Stomach smooth muscle (tissue), 2 donors: ENCODE data around the gene GRID1.

ENCODE experiments used
- H3K27ac ChIP-seq: one replicate; pipeline ENCODE4 v1.7.0; 2013; ENCODE audit warnings: mild to moderate bottlenecking, low read length, inconsistent platforms
- H3K27me3 ChIP-seq, 2 donors: one replicate each; pipeline ENCODE4 v1.7.0; 2013; ENCODE audit warnings: low read length in 2 of 2; ENCODE audit not compliant: insufficient read depth in 2 of 2, control insufficient read depth in 1 of 2
- H3K36me3 ChIP-seq, 2 donors: one replicate each; pipeline ENCODE4 v1.7.0; 2013; ENCODE audit warnings: low read length in 2 of 2; ENCODE audit not compliant: control insufficient read depth in 2 of 2, insufficient read depth in 2 of 2
- H3K4me1 ChIP-seq: one replicate; pipeline ENCODE4 v1.7.0; 2013; ENCODE audit warnings: low read length; ENCODE audit not compliant: control insufficient read depth, insufficient read depth
- H3K4me3 ChIP-seq, 2 donors: one replicate each; pipeline ENCODE4 v1.7.0; 2013; ENCODE audit warnings: low read length in 2 of 2
- H3K9ac ChIP-seq, 2 donors: one replicate each; pipeline ENCODE4 v1.7.0; 2013; ENCODE audit warnings: low read length in 2 of 2, mild to moderate bottlenecking in 1 of 2
- H3K9me3 ChIP-seq, 2 donors: one replicate each; pipeline ENCODE4 v1.7.0; 2013; ENCODE audit warnings: low read length in 2 of 2; ENCODE audit not compliant: control insufficient read depth in 2 of 2
- donor health status: healthy.
- donor health status: Pancreatic carcinoma.

GRID1 gene

GRCh38 chr10:85641479-85642009, 725.1 kb downstream of the GRID1 start:
- Histone ChIP-seq H3K27ac (no peak overlapping the region), H3K9me3 (peaks cover 0 to 2% of the 10 kb centered on the region in 2 donors)

GRCh38 chr10:85638797-85639196, 727.8 kb downstream of the GRID1 start:
- H3K4me3 ChIP-seq = no peak overlapping the region
- no peak overlapping the region for H3K9ac ChIP-seq
- no peaks in the 10 kb centered on the region for H3K27me3 ChIP-seq
- H3K9me3 ChIP-seq = peaks cover 0 to 2% of the 10 kb centered on the region in 2 donors
- H3K27ac ChIP-seq = no peak overlapping the region
- no peaks in the 10 kb centered on the region for H3K36me3 ChIP-seq
- no peaks in the 10 kb centered on the region for H3K4me1 ChIP-seq

More at GRCh38 chr10:85641479-85642009, 725.1 kb downstream of the GRID1 start:
- no peak overlapping the region for H3K4me3 ChIP-seq
- peaks cover 2% of the 10 kb centered on the region for H3K4me1 ChIP-seq
- no peak overlapping the region for H3K9ac ChIP-seq
- no peaks in the 10 kb centered on the region for H3K27me3 ChIP-seq
- no peaks in the 10 kb centered on the region for H3K36me3 ChIP-seq

GRCh38 chr10:85635650-85636049, 730.9 kb downstream of the GRID1 start:
- H3K36me3 ChIP-seq = no peaks in the 10 kb centered on the region
- H3K9me3 ChIP-seq = no peaks in the 10 kb centered on the region
- H3K27ac ChIP-seq = no peak overlapping the region
- no peak overlapping the region for H3K4me3 ChIP-seq
- H3K4me1 ChIP-seq = no peaks in the 10 kb centered on the region
- H3K9ac ChIP-seq = no peak overlapping the region
- no peaks in the 10 kb centered on the region for H3K27me3 ChIP-seq

DNA sequence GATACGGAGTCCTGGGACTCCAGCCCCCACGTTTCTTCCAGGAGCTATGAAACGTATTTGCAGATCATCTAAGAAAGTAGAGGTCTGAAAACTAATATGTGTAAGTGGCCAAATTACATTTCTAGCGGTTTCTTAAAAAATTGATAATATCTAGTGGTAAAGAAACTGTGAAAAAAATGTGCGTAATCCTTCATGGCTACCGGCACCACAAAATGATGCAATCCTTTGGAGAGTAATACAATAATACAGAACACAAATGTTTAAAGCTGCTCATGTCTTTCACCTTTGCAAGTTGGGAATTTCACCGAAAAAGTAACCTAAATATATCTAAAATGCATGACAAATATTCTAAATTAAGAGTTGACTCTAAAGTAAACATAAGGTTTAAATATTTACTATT, 742.1 kb downstream of the GRID1 start:
- Histone ChIP-seq H3K4me3 (no peak overlapping the region), H3K9ac (no peak overlapping the region), H3K9me3 (no peaks in the 10 kb centered on the region), H3K27me3 (no peaks in the 10 kb centered on the region), H3K36me3 (no peaks in the 10 kb centered on the region), H3K27ac (no peak overlapping the region), H3K4me1 (no peaks in the 10 kb centered on the region)

DNA sequence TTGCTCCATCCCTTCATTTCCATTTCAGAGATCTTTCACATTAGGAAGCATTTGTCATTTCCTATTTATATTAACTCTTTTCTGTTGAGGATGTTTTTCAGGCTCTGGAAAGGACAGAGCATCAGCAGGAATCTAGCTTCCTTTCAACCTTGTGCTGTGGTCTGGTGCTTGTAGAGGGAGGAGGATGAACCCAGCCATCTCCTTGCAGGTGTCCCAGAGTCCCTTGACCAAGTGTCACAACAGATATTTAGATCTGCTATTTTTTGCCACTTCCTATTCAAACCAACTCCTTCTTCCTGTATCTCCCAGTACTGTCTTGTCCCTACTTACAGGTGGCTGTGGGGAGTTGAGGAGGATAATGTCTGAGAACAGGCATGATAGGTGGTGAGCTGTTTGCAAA, 742.8 kb downstream of the GRID1 start:
- H3K36me3 ChIP-seq = no peaks in the 10 kb centered on the region
- H3K9me3 ChIP-seq = no peaks in the 10 kb centered on the region
- no peak overlapping the region for H3K27ac ChIP-seq
- no peaks in the 10 kb centered on the region for H3K4me1 ChIP-seq
- H3K27me3 ChIP-seq = no peaks in the 10 kb centered on the region
- H3K4me3 ChIP-seq = no peak overlapping the region
- H3K9ac ChIP-seq = no peak overlapping the region

DNA sequence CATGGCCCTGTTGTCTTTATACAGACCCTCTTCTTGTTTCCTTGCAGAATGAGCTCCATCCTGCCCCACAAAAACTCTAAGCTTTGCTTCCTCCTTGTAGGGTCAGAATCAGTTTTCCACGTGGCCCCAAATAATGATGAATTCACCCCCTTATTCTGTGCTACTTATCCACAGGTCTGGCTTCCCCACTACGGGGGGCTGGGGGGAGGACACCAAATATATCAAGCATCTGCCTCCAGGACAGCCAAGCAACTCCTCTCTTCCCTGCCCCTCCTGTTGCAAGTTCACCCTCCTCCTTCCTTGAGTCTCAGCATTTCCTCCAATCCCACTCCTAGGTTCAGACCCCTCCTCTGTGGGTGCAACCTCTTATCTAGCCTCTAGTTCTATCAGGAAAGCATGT, 743.3 kb downstream of the GRID1 start:
- Histone ChIP-seq H3K27ac (no peak overlapping the region), H3K4me3 (no peak overlapping the region), H3K9me3 (no peaks in the 10 kb centered on the region), H3K36me3 (no peaks in the 10 kb centered on the region), H3K9ac (no peak overlapping the region), H3K4me1 (no peaks in the 10 kb centered on the region), H3K27me3 (no peaks in the 10 kb centered on the region)

DNA sequence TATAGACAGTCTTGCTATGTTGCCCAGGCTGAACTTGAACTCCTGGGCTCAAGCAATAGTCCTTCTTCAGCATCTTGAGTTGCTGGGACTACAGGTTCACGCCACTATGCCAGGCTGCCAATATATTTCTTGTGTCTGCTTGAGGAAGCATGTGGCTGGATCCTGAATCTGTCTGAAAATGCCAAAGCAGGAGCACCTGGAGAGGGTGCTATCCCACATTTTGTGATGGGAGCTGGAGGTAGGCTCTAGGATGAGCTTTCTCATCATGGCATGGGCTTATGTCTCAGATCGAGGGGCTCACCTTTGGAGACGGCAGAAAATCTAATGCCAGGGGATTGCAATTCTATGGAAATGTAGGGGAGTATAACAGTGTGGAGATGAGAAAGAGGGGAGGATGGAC, 744.2 kb downstream of the GRID1 start:
- no peaks in the 10 kb centered on the region for H3K27me3 ChIP-seq
- H3K4me3 ChIP-seq = no peak overlapping the region
- H3K4me1 ChIP-seq = no peaks in the 10 kb centered on the region
- H3K9ac ChIP-seq = no peak overlapping the region
- H3K36me3 ChIP-seq = no peaks in the 10 kb centered on the region
- no peak overlapping the region for H3K27ac ChIP-seq
- no peaks in the 10 kb centered on the region for H3K9me3 ChIP-seq

GRCh38 chr10:85621562-85621961, 745.0 kb downstream of the GRID1 start:
- Histone ChIP-seq H3K36me3 (no peaks in the 10 kb centered on the region), H3K27ac (no peak overlapping the region), H3K9me3 (no peaks in the 10 kb centered on the region), H3K27me3 (no peaks in the 10 kb centered on the region), H3K4me1 (no peaks in the 10 kb centered on the region), H3K9ac (no peak overlapping the region), H3K4me3 (no peak overlapping the region)

- H3K4me3 ChIP-seq = no peak overlapping the region
- H3K9ac ChIP-seq = no peak overlapping the region
- no peaks in the 10 kb centered on the region for H3K4me1 ChIP-seq
- no peaks in the 10 kb centered on the region for H3K9me3 ChIP-seq
- H3K27me3 ChIP-seq = no peaks in the 10 kb centered on the region
- no peak overlapping the region for H3K27ac ChIP-seq
- no peaks in the 10 kb centered on the region for H3K36me3 ChIP-seq
Observed at GRCh38 chr10:85620807-85621206, 745.8 kb downstream of the GRID1 start.

GRCh38 chr10:85619832-85620231, 746.8 kb downstream of the GRID1 start:
- no peaks in the 10 kb centered on the region for H3K36me3 ChIP-seq
- no peak overlapping the region for H3K9ac ChIP-seq
- no peak overlapping the region for H3K4me3 ChIP-seq
- no peaks in the 10 kb centered on the region for H3K9me3 ChIP-seq
- no peak overlapping the region for H3K27ac ChIP-seq
- no peaks in the 10 kb centered on the region for H3K27me3 ChIP-seq
- H3K4me1 ChIP-seq = no peaks in the 10 kb centered on the region

GRCh38 chr10:85618841-85619240, 747.8 kb downstream of the GRID1 start:
- no peaks in the 10 kb centered on the region for H3K27me3 ChIP-seq
- no peak overlapping the region for H3K4me3 ChIP-seq
- H3K9me3 ChIP-seq = no peaks in the 10 kb centered on the region
- H3K4me1 ChIP-seq = no peaks in the 10 kb centered on the region
- no peak overlapping the region for H3K27ac ChIP-seq
- no peak overlapping the region for H3K9ac ChIP-seq
- no peaks in the 10 kb centered on the region for H3K36me3 ChIP-seq
